Epithelial cell of esophagus (primary cell): ENCODE measurements around the gene RXRA.

Experiments
- DNase-seq: peaks from one replicate; pipeline ENCODE4 v3.0.0; 2010; ENCODE audit warnings: low read depth
- H3K4me3 ChIP-seq: 2 replicates; pipeline ENCODE4 v1.5.1; 2011; ENCODE audit warnings: mild to moderate bottlenecking, low read length, control low read depth
- CTCF ChIP-seq: IDR thresholded peaks from 2 replicates; pipeline ENCODE4 v1.5.1; 2011; ENCODE audit warnings: low read depth, mild to moderate bottlenecking, low read length, control low read depth, inconsistent platforms; ENCODE audit not compliant: insufficient read depth; ENCODE audit errors: missing control alignments

Gene RXRA

GRCh38 chr9:134371731-134372130 lies 45.5 kb downstream of the RXRA start:
- TF ChIP-seq CTCF: no peak
- H3K4me3 ChIP-seq: no peak overlapping the region

DNA sequence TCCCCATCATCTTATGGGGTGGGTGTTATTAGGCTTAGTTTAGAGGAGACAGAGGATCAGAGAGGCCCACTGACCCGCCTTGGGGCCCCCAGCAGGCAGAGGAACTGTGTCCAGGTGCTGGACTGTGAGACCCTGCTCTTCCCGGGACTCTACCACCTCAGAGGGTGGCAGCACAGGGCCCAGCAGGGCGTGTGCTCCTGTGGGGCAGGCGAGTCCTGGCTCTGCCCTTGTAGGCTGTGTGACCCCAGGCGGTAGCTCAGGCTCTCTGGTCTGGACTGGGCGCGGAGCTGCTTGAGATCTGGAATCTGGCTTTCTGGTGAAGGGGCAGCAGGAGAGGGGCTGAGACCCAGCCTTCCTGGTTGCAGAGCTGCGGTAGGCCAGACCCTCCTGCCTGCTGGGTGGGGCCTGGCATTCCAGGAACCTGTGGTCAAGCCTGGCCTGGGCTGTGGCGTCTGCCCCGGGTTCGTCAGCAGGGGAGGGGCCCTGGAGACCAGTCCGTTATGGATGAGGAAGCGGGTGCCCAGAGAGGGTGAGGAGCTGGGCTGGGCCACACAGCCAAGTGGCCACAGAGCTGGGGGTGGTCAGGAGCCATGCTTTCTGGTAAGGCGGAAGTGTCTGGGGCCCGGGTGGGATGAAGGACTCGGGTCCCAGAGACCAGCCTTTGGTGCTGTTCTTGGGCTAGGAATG lies 46.5 kb downstream of the RXRA start:
- DNase-seq: no peak
- TF ChIP-seq CTCF: no peak
- no peak overlapping the region for H3K4me3 ChIP-seq

More at GRCh38 chr9:134371731-134372130, 45.5 kb downstream of the RXRA start:
- DNase-seq: peak; percentile 96

DNA sequence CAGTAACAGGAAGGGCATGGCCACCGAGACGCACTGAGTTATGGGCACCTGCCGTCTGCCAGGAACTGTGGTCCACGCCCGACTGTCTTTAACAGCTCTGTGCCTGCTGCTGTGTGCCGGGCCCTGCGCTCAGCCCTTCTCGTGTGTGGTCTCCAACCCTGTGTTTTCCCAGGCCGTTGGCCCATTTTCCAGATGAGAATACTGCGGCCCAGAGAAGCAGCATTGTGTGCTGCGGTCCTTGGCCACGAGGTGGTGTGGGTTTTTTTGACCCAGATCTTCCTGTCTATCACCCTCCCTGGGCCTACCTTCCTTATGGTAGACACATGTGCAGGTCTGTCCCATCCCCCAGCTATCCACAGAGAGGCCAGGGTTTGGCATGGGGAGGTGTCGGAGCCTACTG lies 47.0 kb downstream of the RXRA start:
- TF ChIP-seq CTCF: no peak
- DNase-seq: no peak

DNA sequence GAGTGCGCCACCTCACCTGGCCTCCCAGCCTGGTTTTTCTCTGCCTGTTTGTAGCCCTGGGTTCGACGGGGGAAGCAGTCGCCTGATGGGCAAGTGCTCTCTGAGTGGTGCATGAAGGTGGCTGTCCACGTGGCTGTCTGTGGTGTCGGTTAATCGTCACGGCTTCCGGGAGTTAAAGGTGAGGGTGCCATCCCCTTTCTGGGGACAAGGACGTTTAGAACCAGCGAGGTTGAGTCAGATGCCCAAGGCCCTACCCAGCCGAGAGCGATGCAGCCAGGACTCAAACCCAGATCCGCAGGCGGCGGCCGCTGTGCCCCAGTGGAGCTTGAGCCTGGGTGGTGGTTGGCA lies 47.7 kb downstream of the RXRA start:
- no peak for DNase-seq
- H3K4me3 ChIP-seq: no peak overlapping the region
- no peak for TF ChIP-seq CTCF

More for the DNA sequence above, 47.0 kb downstream of the RXRA start:
- H3K4me3 ChIP-seq: no peak overlapping the region

DNA sequence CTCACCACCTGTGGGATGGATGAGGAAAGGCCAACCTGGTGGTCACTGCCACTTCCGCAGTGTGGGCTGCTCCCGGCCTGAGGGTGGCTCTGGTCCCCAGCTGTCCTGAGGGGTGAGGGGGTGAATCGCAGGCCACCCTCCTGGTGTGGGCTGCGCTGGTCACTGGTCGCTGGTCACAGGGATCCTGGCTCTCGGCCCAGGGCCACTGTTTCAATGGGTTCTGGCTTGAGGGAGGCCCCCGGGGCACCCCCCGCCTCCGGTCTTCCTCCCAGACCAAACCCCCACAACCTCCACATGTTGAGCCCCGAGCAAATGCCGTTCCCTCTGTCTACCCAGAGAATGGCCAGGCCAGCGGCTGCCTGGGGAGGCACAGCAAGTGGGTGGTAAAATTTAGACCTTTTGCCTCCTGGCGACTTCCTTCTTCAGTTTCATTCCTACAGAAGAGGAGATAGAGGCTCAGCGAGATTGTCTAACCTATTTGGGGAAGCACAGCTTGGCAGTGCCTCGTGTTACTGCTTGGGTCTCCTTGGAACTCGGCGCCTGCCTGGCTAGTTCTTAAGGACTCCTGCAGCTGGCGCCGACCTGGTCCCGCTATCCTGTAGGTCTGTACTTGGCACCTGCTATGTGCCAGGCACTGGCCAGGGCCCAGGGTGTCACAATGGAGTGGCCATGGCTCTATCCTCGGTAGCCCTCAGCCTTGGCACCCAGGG lies 48.2 kb downstream of the RXRA start:
- H3K4me3 ChIP-seq: no peak overlapping the region
- TF ChIP-seq CTCF: no peak
- DNase-seq: no peak

DNA sequence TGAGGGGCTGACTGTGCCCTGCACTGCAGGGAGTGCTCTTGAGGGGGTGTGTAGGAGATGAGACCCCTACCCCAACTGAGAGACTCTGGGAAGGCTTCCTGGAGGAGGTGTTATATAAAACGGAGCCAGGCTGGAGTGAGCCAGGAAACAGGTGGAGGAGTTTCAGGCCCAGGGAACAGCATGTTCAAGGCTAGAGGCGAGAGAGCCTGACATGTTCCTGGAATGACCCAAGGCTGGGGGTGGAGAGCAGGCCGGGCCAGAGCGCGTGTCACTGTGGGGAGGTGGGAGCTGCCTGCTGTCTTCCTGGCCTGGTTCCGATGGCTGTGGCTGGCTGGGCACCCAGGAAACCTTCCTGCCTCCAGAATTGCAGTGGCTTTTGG lies 48.7 kb downstream of the RXRA start:
- no peak for TF ChIP-seq CTCF
- DNase-seq: no peak
- no peak overlapping the region for H3K4me3 ChIP-seq
